H1 (cell line): ENCODE measurements around the gene CUX1. TPM values are rescaled to one million over a fixed set of nuclear protein-coding genes. Genes with fewer than 3 reads are reported as not detected.

Source experiments
- CTCF ChIA-PET: fragments of 300-600 bp; sonication (Branson Sonifier 250); formaldehyde crosslinking; loops from one replicate; lab custom pipeline; 2021; ENCODE audit not compliant: partially characterized antibody; lab: Charles Lee
- POLR2A ChIA-PET: fragments of 300-600 bp; sonication (Branson Sonifier 250); formaldehyde crosslinking; loops from one replicate; lab custom pipeline; 2021; ENCODE audit warnings: inconsistent platforms; ENCODE audit not compliant: partially characterized antibody; lab: Charles Lee
- DNase-seq, 2 experiments: peaks; one replicate each; pipeline versions ENCODE4 v3.0.0 to v3.0.0-alpha.2; 2010 to 2022; ENCODE audit warnings: low spot score in 2 of 2, low read depth in 1 of 2, mixed read lengths in 1 of 2
- FAIRE-seq: peaks from 2 replicates; lab custom pipeline; 2011; peaks lifted over from hg19 to GRCh38; lab: Jason Lieb, UNC
- H2AFZ ChIP-seq: 2 replicates; pipeline ENCODE4 v1.8.1; 2012; ENCODE audit warnings: low read length, inconsistent platforms
- H2AK5ac ChIP-seq: 2 replicates; pipeline ENCODE4 v1.6.1; 2013; ENCODE audit warnings: low read depth, low read length
- H2BK120ac ChIP-seq: replicated peaks from 2 replicates; pipeline ENCODE3; 2013; ENCODE audit warnings: low read depth, low read length, inconsistent platforms
- H2BK12ac ChIP-seq: 2 replicates; pipeline ENCODE4 v1.6.1; 2013; ENCODE audit warnings: low read depth, low read length
- H2BK15ac ChIP-seq: 2 replicates; pipeline ENCODE4 v1.6.1; 2013; ENCODE audit warnings: low read length
- H2BK20ac ChIP-seq: 2 replicates; pipeline ENCODE4 v1.6.1; 2013; ENCODE audit warnings: low read length
- H2BK5ac ChIP-seq: 2 replicates; pipeline ENCODE4 v1.6.1; 2013; ENCODE audit warnings: low read depth, low read length
- H3K14ac ChIP-seq: 2 replicates; pipeline ENCODE4 v1.6.1; 2013; ENCODE audit warnings: inconsistent platforms; ENCODE audit not compliant: insufficient read length
- H3K18ac ChIP-seq: 2 replicates; pipeline ENCODE4 v1.6.1; 2013; ENCODE audit warnings: low read length; ENCODE audit errors: extremely low read depth
- H3K23ac ChIP-seq: 2 replicates; pipeline ENCODE4 v1.6.1; 2013; ENCODE audit warnings: inconsistent platforms; ENCODE audit not compliant: insufficient read length
- H3K23me2 ChIP-seq: 2 replicates; pipeline ENCODE4 v1.6.1; 2013; ENCODE audit warnings: low read depth, low read length
- H3K27ac ChIP-seq: 2 replicates; pipeline ENCODE4 v1.6.1; 2011; ENCODE audit warnings: low read depth, low read length, inconsistent platforms
- H3K27me3 ChIP-seq, 4 experiments: replicated peaks in 1 of 4; 1 replicate in 1 of 4; 2 replicates in 3 of 4; pipeline versions ENCODE4 v1.6.1 to v1.8.1; 2011 to 2013; ENCODE audit warnings: low read length in 3 of 4, mild to moderate bottlenecking in 3 of 4, inconsistent platforms in 2 of 4, mixed read lengths in 2 of 4, moderate library complexity in 1 of 4; ENCODE audit not compliant: control insufficient read depth in 3 of 4, insufficient read depth in 3 of 4; ENCODE audit errors: extremely low read depth in 1 of 4
- H3K36me3 ChIP-seq, 4 experiments: 2 replicates each; pipeline versions ENCODE4 v1.6.1 to v1.8.1; 2011 to 2013; ENCODE audit warnings: mild to moderate bottlenecking in 4 of 4, low read length in 3 of 4, moderate library complexity in 2 of 4, control low read depth in 1 of 4, inconsistent platforms in 1 of 4; ENCODE audit not compliant: insufficient read depth in 4 of 4, control insufficient read depth in 2 of 4
- H3K4ac ChIP-seq: replicated peaks from 2 replicates; pipeline ENCODE3; 2013; ENCODE audit warnings: low read length, low read depth, mixed read lengths, inconsistent platforms; ENCODE audit not compliant: insufficient read length
- H3K4me1 ChIP-seq, 4 experiments: replicated peaks in 1 of 4; 1 replicate in 1 of 4; 2 replicates in 3 of 4; pipeline versions ENCODE4 v1.6.1 to v1.8.1; 2011 to 2013; ENCODE audit warnings: low read length in 3 of 4, inconsistent platforms in 2 of 4, mixed read lengths in 1 of 4; ENCODE audit not compliant: insufficient read depth in 4 of 4, control insufficient read depth in 3 of 4
- H3K4me2 ChIP-seq, 2 experiments: 2 replicates each; pipeline versions ENCODE4 v1.6.1 to v1.8.1; 2011 to 2013; ENCODE audit warnings: low read depth in 2 of 2, low read length in 2 of 2, control low read depth in 1 of 2, inconsistent platforms in 1 of 2, mild to moderate bottlenecking in 1 of 2; ENCODE audit not compliant: insufficient read depth in 1 of 2
- H3K4me3 ChIP-seq, 4 experiments: fragments of 200-600, 300-600 bp in 1 of 4; sonication (generic), shearing (Covaris generic), sonication (Bioruptor Twin) in 1 of 4; 2 replicates each; pipeline versions ENCODE4 v1.5.1 to v1.8.1; 2011 to 2016; ENCODE audit warnings: low read length in 4 of 4, low read depth in 3 of 4, control low read depth in 2 of 4, inconsistent platforms in 2 of 4, mild to moderate bottlenecking in 2 of 4, mixed read lengths in 1 of 4, moderate library complexity in 1 of 4; ENCODE audit not compliant: insufficient read depth in 2 of 4; ENCODE audit errors: extremely low read depth in 1 of 4
- H3K56ac ChIP-seq: replicated peaks from 2 replicates; pipeline ENCODE3; 2013; ENCODE audit warnings: low read depth, mild to moderate bottlenecking, mixed read lengths, low read length, inconsistent platforms; ENCODE audit not compliant: insufficient read length
- H3K79me1 ChIP-seq: 2 replicates; pipeline ENCODE4 v1.6.1; 2013; ENCODE audit warnings: low read depth, low read length, control low read depth
- H3K79me2 ChIP-seq, 2 experiments: 2 replicates each; pipeline versions ENCODE4 v1.6.1 to v1.8.1; 2012 to 2013; ENCODE audit warnings: low read length in 2 of 2, mild to moderate bottlenecking in 2 of 2, inconsistent platforms in 1 of 2; ENCODE audit not compliant: insufficient read depth in 2 of 2, control insufficient read depth in 1 of 2
- H3K9ac ChIP-seq, 4 experiments: replicated peaks in 1 of 4; 1 replicate in 1 of 4; 2 replicates in 3 of 4; pipeline versions ENCODE4 v1.6.1 to v1.8.1; 2011 to 2013; ENCODE audit warnings: low read depth in 3 of 4, low read length in 3 of 4, control low read depth in 2 of 4, mild to moderate bottlenecking in 2 of 4, moderate library complexity in 2 of 4, inconsistent platforms in 1 of 4; ENCODE audit errors: extremely low read depth in 1 of 4
- H3K9me3 ChIP-seq, 2 experiments: 2 replicates each; pipeline versions ENCODE4 v1.6.1 to v1.8.1; 2012 to 2013; ENCODE audit warnings: mild to moderate bottlenecking in 2 of 2, moderate library complexity in 2 of 2, control low read depth in 1 of 2, inconsistent platforms in 1 of 2, low read depth in 1 of 2, low read length in 1 of 2, mixed read lengths in 1 of 2; ENCODE audit not compliant: insufficient read depth in 2 of 2
- H4K20me1 ChIP-seq, 2 experiments: replicated peaks in 1 of 2; 2 replicates each; pipeline versions ENCODE3 to v1.8.1; 2011 to 2013; ENCODE audit warnings: inconsistent platforms in 2 of 2, low read length in 2 of 2, mild to moderate bottlenecking in 1 of 2; ENCODE audit not compliant: insufficient read depth in 2 of 2, control insufficient read depth in 1 of 2
- H4K5ac ChIP-seq: 2 replicates; pipeline ENCODE4 v1.6.1; 2013; ENCODE audit warnings: low read length, low read depth, mixed read lengths, inconsistent platforms; ENCODE audit not compliant: insufficient read length
- H4K8ac ChIP-seq: 2 replicates; pipeline ENCODE4 v1.8.0; 2013; ENCODE audit warnings: mild to moderate bottlenecking, moderate library complexity, low read length, inconsistent platforms; ENCODE audit not compliant: insufficient read depth; ENCODE audit errors: extremely low read depth
- H4K91ac ChIP-seq: replicated peaks from 2 replicates; pipeline ENCODE3; 2013; ENCODE audit warnings: low read length, mixed read lengths, inconsistent platforms; ENCODE audit not compliant: insufficient read length
- BCL11A ChIP-seq, 2 experiments: IDR thresholded peaks; one replicate each; pipeline ENCODE4 v1.6.1; 2011; ENCODE audit warnings: low read depth in 2 of 2, low read length in 2 of 2, mild to moderate bottlenecking in 2 of 2
- KDM1A ChIP-seq: fragments of 200-600, 300-600 bp; sonication (generic); IDR thresholded peaks from 2 replicates; pipeline ENCODE4 v1.7.1; 2016; ENCODE audit warnings: mild to moderate bottlenecking, low read length, borderline replicate concordance
- WGBS, 2 experiments: shearing (Covaris generic) in 1 of 2; methylation state at CpG; one replicate each; pipeline versions ENCODE4 v1.1.6 to v1.1.7; 2013 to 2015; ENCODE audit warnings: low lambda C conversion rate in 2 of 2, mixed read lengths in 2 of 2, inconsistent platforms in 1 of 2, low coverage in 1 of 2, missing lambda C conversion rate in 1 of 2; ENCODE audit not compliant: insufficient replicate concordance in 2 of 2, insufficient coverage in 1 of 2, insufficient read length in 1 of 2; ENCODE audit errors: extremely low coverage in 1 of 2, missing lambda C conversion rate in 1 of 2; 5-methylcytosine and 5-hydroxymethylcytosine counted together
- polyA plus RNA-seq, 7 experiments: library from polyadenylated mRNA; depleted of rRNA in 3 of 7; stranded (reverse) in 5 of 7; unstranded in 2 of 7; fragments of >200 nt in 5 of 7; fragments of 200-250 nt in 2 of 7; gene quantifications; 1 replicate in 5 of 7; 2 replicates in 1 of 7; 4 replicates in 1 of 7; pipeline versions ENCODE4 v1.2.1 to v1.2.3, GENCODE V29; 2011 to 2013; ENCODE audit warnings: missing spikeins in 2 of 7, mixed read lengths in 2 of 7
- total RNA-seq: library from RNA; stranded (reverse); fragmentation: NEBNext Ultra II Directional; extraction: Animal tissue kit (Norgen Biotek cat#: 25700); gene quantifications from 2 replicates; pipeline ENCODE4 v1.2.1, GENCODE V29; 2021

Gene CUX1
- total and polyA plus RNA-seq, 2 of the 8 experiments (the other 6 are each of a cell fraction or from before 2014, with no cell fraction given) = 21.6 to 65.9 TPM

- H3K36me3 ChIP-seq = peaks cover 4 to 48% (median 37%) of the 10 kb centered on the region in 4 experiments; a peak in 7 of 8 replicates
- H2BK5ac ChIP-seq = no peak overlapping the region
- no peak overlapping the region for H4K8ac ChIP-seq
- H3K14ac ChIP-seq = no peak overlapping the region
- H2AFZ ChIP-seq = no peak overlapping the region
- no peaks in the 10 kb centered on the region; a peak in 1 of 4 replicates for H3K9me3 ChIP-seq
- DNase-seq = no peak
- H3K18ac ChIP-seq = no peak overlapping the region
- no peak overlapping the region for H4K5ac ChIP-seq
- no peak overlapping the region for H3K4me3 ChIP-seq
- H2AK5ac ChIP-seq = no peak overlapping the region
- peaks cover 2% of the 10 kb centered on the region in 2 experiments for H4K20me1 ChIP-seq
- FAIRE-seq = no peak
- H3K23me2 ChIP-seq = no peaks in the 10 kb centered on the region
- POLR2A ChIA-PET = no interaction called here
- H3K4ac ChIP-seq = no peak overlapping the region
- no peak overlapping the region for H3K4me2 ChIP-seq
- TF ChIP-seq BCL11A (IDR thresholded peaks at IDR 0.05; ENCODE audit: low read depth in 2 of 2, low read length in 2 of 2) = no peak
- TF ChIP-seq KDM1A = no peak
- H2BK12ac ChIP-seq = no peak overlapping the region
- no peaks in the 10 kb centered on the region for H3K27me3 ChIP-seq
- no peak overlapping the region for H2BK15ac ChIP-seq
- CTCF ChIA-PET = interaction anchor here (1.8 kb wide), 1 partner anchor 46 kb away, joined by 5 read pairs; no protein-coding TSS in a partner anchor
- H3K23ac ChIP-seq = no peak overlapping the region
- H3K79me1 ChIP-seq = no peaks in the 10 kb centered on the region
- H3K4me1 ChIP-seq = no peaks in the 10 kb centered on the region
- H3K9ac ChIP-seq = no peak overlapping the region
- no peak overlapping the region for H2BK20ac ChIP-seq
- H4K91ac ChIP-seq = no peak overlapping the region
- H2BK120ac ChIP-seq = no peak overlapping the region
- H3K79me2 ChIP-seq = no peaks in the 10 kb centered on the region
- H3K27ac ChIP-seq = no peak overlapping the region
- H3K56ac ChIP-seq = no peak overlapping the region
- WGBS, 2 experiments = 95% methylated on average over 12 of the region's 12 CpGs; no CpG with 5 or more reads in 1 of the 2 experiments
Measured at GRCh38 chr7:102203218-102203617, 385.8 kb downstream of the CUX1 start.
